Inferior parietal cortex (tissue), 1 donor: ENCODE measurements around the gene ZNF438.

Source experiments
- DNase-seq: peaks from one replicate; pipeline ENCODE4 v3.0.0-alpha.2; 2016; ENCODE audit errors: extremely low spot score

ZNF438 gene

GRCh38 chr10:30883751-30884150 is 147.9 kb downstream of the ZNF438 start:
- DNase-seq, result no peak

DNA sequence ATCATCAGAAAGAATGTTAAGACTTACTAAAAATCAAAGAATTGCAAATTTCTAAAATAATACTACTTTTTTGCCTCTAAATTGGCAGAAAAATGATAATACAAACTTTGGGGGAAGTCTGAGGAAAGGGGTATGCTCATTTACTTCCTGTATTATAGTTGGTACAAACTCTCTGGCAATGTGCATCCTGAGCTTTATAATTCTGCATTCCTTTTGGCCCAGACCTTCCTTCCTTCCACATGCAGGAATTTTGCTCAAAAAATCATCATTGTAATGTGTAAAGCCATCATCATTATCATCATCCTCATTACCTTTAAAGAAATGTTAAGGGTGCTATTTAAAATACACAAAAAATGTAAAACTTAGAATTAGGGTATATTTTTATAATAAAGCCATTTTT is 148.5 kb downstream of the ZNF438 start:
- no peak for DNase-seq

- no peak for DNase-seq
These were observed 149.4 kb downstream of the ZNF438 start for GRCh38 chr10:30882281-30882680.

DNA sequence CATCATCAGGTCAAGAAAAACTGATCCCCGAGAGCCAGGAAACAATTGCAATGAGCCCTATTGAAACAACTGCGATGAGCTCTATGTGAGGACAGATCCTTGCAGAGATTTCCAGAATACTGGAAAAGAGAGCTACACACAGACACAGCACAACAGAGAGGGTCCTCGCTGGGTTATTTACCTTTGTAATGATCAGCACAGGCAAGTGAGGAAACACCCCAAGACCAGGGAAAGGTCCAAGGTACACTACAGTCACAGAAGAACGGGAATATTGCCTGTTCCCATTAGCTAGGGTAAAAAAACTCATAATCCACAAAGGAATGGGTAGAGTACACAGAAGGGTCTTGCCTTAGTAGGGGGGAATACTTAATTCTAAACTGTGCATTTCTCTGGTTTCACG is 152.7 kb downstream of the ZNF438 start:
- no peak for DNase-seq

DNA sequence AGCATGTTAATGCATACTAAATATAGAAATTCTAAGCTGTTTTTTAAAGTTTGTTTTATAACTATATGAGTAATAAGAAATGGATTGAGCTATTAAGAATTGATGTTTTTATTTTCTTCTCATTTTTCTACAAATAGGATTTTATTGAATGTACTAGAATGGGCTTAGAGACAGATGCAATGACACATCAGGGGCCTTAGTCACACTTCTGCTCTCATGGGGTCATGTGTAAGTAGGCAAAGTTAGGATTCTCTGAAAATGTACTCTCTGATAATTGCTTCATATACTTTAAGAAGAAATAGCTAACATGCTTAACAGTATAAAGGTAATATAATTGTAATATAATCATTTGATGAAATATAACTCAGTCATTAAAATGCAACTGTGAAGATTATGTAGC is 154.6 kb downstream of the ZNF438 start:
- no peak for DNase-seq

DNA sequence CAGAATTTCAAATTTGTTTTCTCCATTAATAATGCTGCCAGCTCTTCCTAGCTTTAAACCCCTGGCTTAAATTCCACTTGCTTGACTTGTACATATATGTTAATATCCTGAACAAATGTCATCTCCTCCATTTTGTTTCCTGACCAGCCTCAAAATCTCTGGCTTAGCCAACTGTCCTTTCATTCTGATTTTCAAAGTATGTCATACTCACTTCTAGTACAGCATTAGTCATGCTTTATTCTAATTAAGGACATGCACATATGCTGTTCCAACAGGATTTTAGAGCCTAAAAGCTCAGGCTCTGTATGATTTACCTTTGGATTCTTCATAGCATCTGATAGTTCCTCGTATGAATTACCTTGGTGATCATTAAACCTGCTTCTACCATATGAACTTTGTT is 158.3 kb downstream of the ZNF438 start:
- DNase-seq, result peak; percentile 22

GRCh38 chr10:30870896-30871295 is 160.8 kb downstream of the ZNF438 start:
- no peak for DNase-seq

- DNase-seq, result no peak
These were observed 162.1 kb downstream of the ZNF438 start for GRCh38 chr10:30869566-30869965.

DNA sequence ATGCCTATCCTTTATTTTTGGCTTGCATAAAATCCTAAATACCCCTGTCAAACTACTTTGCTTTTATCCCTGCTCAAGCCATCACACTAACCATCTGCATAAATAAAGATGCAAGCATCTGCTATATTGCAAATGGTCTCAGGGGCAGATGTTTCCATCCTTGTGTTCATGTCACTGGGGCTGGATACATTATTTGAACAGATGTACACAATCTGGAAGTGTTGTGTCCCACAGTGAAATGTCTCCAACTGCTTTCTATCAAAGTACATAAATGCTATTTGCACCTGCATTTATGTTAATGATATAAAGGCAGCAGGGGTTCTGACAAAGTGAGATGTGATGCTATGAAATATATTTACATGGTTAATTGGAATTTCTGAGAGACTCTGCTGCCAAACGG is 163.1 kb downstream of the ZNF438 start:
- no peak for DNase-seq

GRCh38 chr10:30866896-30867295 is 164.8 kb downstream of the ZNF438 start:
- no peak for DNase-seq

- DNase-seq, result no peak
These were observed 166.3 kb downstream of the ZNF438 start for GRCh38 chr10:30865141-30865926.

DNA sequence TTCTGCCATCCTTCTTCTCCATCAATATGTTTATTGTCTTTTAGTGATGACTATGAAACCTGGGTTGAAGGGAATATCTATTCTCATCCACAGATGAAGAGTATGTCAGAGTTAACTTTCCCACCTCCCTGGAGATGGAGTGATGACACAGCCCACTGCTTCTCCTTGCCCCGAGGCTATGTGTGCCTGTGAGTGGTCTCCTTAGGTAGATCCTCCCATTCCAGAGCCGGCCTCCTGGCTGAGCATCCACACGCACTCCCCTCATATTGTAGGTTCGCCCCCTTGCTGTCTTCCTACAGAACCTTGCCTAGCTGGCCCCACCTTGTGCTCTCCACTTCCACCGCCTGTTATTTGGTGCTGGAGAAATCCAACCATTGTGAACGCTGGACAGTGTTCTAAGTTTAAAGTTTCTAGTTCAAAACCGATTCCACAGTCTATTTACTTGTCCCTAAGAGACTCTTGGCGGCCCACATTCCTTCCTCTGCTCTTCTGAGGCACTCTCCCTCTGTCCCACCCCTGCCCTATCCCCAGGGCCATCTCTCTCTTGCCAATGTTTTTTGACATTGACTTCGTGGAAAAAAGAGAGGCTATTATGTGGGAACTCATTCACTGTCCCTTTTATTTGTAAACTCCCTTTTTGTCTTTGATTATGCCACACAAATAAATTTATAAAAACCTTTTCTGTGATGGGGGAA is 168.0 kb downstream of the ZNF438 start:
- DNase-seq, result no peak

- DNase-seq, result no peak
These were observed 169.2 kb downstream of the ZNF438 start for GRCh38 chr10:30862486-30862885.

DNA sequence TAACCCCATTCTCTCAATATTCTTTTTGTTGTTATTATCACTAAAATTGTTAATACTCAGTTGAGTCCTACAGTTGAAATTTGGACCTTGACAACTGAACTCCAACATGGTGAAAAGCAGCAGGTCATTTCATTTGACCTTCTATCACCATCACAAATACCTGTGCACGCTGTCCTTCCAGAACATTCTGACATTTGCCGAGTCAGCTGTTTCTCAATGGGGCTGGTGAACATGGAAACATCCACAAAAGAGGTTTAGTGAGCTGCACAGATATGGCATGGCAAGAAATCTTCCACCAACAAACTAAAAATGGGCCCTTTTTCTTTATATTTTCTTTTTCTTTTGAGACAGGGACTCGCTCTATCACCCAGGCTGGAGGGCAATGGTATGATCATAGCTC is 169.7 kb downstream of the ZNF438 start:
- no peak for DNase-seq

- no peak for DNase-seq
These were observed 170.4 kb downstream of the ZNF438 start for GRCh38 chr10:30861221-30861620.

GRCh38 chr10:30858499-30858898 is 173.2 kb downstream of the ZNF438 start:
- DNase-seq, result no peak

DNA sequence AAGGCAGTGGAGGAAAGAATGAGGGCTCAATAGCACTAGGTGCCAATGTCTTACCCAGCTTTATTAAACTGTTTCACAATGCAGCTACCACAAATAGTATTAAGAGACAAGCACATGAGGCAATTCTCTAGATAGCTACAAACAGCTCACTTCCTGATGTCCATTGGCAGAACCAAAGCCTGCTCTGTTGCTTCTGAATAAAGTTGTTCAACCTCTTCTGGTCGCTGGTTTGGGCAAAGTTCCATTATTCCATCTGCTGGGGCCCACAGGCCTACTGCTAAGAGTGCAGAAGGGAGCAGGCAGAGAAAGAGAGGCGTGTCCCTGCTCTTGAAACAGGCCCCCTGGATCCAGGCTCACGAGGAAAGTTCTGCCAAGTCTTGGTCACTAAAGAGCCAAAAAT is 173.9 kb downstream of the ZNF438 start:
- DNase-seq, result no peak

- no peak for DNase-seq
These were observed 176.5 kb downstream of the ZNF438 start for GRCh38 chr10:30855131-30855530.

DNA sequence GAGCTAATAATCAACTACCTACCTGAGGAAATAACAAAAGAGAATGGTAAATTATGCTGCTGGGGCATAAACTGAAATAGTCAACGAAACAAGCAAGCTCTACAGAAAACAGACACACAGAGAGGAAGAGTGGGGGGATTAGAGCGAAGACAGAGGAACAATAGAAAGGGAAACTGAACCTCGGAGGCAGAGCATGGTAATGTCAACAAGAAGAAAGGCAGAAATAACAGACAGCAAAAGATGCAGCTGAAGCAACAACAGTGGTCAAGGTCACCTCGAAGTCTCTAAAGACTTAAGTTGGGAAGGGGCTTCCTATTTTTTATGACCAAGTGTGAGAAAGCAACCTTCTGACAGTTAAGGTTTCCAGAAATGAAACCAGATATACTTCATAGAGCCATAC is 177.0 kb downstream of the ZNF438 start:
- no peak for DNase-seq

DNA sequence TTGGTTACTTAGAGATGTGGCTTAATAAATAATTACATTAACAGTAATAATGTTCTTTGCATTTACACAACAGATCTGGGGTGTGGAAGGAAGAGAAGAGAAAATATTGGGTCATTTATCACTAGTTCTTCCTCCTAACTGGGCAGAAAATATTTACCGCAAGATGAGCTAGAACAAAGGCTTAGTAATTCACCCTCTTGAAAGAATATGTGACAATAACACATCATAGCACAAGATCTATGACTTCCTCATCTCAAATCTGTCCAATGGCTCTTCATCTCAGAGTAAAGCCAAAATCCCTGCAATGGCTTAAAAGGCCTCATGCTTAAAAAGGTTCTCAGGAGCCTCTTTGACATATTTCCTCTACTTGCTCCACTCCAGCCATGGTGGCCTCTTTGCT is 178.6 kb downstream of the ZNF438 start:
- DNase-seq, result no peak

DNA sequence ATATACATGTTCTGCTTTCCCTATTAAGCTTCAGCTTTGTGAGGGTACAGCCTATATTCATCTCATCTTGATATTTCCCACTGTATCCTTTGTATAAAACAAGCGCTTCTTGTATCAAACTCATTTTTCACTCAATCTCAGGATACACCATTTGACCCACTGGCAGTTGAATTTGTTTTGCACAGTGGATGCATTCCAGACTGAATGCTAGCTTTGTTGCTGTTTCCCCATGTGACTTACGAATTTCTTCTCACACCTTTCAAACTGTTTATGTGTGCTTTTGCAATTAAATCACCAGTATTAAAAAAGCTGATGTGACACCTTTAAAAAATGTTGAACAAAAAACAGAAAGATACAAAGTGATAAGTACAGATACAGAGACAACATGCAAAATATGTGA is 180.9 kb downstream of the ZNF438 start:
- DNase-seq, result no peak

GRCh38 chr10:30849231-30850035 is 182.2 kb downstream of the ZNF438 start:
- no peak for DNase-seq
